Mesenchymal stem cell (in vitro differentiated cells and primary cell): ENCODE data around the gene MRPL20.

Experiments used
- DNase-seq: peaks from one replicate; pipeline ENCODE4 v3.0.0-alpha.2; 2013
- H2AFZ ChIP-seq: one replicate; pipeline ENCODE4 v1.6.1; 2013; ENCODE audit warnings: low read depth, mild to moderate bottlenecking, control low read depth, inconsistent platforms, low read length, moderate library complexity
- H2AK5ac ChIP-seq: 2 replicates; pipeline ENCODE4 v1.6.1; 2013; ENCODE audit warnings: low read length, moderate library complexity, mild to moderate bottlenecking, inconsistent platforms; ENCODE audit not compliant: severe bottlenecking
- H2BK120ac ChIP-seq: one replicate; pipeline ENCODE4 v1.6.1; 2013; ENCODE audit warnings: low read depth, mild to moderate bottlenecking, inconsistent platforms, low read length, moderate library complexity
- H2BK12ac ChIP-seq, 2 experiments: one replicate each; pipeline ENCODE4 v1.6.1; 2013; ENCODE audit warnings: inconsistent platforms in 2 of 2, low read length in 2 of 2, mild to moderate bottlenecking in 2 of 2, moderate library complexity in 2 of 2, control low read depth in 1 of 2
- H2BK15ac ChIP-seq: one replicate; pipeline ENCODE4 v1.6.1; 2013; ENCODE audit warnings: mild to moderate bottlenecking, low read depth, inconsistent platforms; ENCODE audit not compliant: poor library complexity, severe bottlenecking
- H2BK5ac ChIP-seq: 2 replicates; pipeline ENCODE4 v1.6.1; 2013; ENCODE audit warnings: low read depth, mild to moderate bottlenecking, low read length, control low read depth, inconsistent platforms; ENCODE audit not compliant: poor library complexity, severe bottlenecking
- H3K14ac ChIP-seq, 2 experiments: one replicate each; pipeline ENCODE4 v1.6.1; 2013; ENCODE audit warnings: inconsistent platforms in 2 of 2, low read length in 2 of 2, control low read depth in 1 of 2, mild to moderate bottlenecking in 1 of 2, moderate library complexity in 1 of 2
- H3K18ac ChIP-seq, 2 experiments: one replicate each; pipeline ENCODE4 v1.6.1; 2013; ENCODE audit warnings: inconsistent platforms in 2 of 2, low read length in 2 of 2, control low read depth in 1 of 2, low read depth in 1 of 2, mild to moderate bottlenecking in 1 of 2
- H3K23ac ChIP-seq, 2 experiments: one replicate each; pipeline ENCODE4 v1.6.1; 2013; ENCODE audit warnings: inconsistent platforms in 2 of 2, low read length in 2 of 2, mild to moderate bottlenecking in 2 of 2, moderate library complexity in 2 of 2, control low read depth in 1 of 2
- H3K27ac ChIP-seq: 2 replicates; pipeline ENCODE4 v1.5.1; 2013; ENCODE audit warnings: mild to moderate bottlenecking, moderate library complexity, low read length, control low read depth, inconsistent platforms; ENCODE audit not compliant: poor library complexity, severe bottlenecking
- H3K27me3 ChIP-seq, 2 experiments: 2 replicates each; pipeline versions ENCODE4 v1.6.1 to v1.7.0; 2013; ENCODE audit warnings: low read length in 2 of 2, mild to moderate bottlenecking in 2 of 2, moderate library complexity in 2 of 2, control low read depth in 1 of 2, inconsistent platforms in 1 of 2; ENCODE audit not compliant: control insufficient read depth in 1 of 2, insufficient read depth in 1 of 2
- H3K36me3 ChIP-seq, 2 experiments: 2 replicates each; pipeline versions ENCODE4 v1.6.1 to v1.7.0; 2013; ENCODE audit warnings: low read length in 2 of 2, control low read depth in 1 of 2, inconsistent platforms in 1 of 2, low read depth in 1 of 2, mild to moderate bottlenecking in 1 of 2; ENCODE audit not compliant: insufficient read depth in 2 of 2, control insufficient read depth in 1 of 2
- H3K4ac ChIP-seq, 2 experiments: one replicate each; pipeline ENCODE4 v1.6.1; 2013; ENCODE audit warnings: inconsistent platforms in 2 of 2, low read length in 2 of 2, mild to moderate bottlenecking in 2 of 2, moderate library complexity in 2 of 2, control low read depth in 1 of 2, low read depth in 1 of 2
- H3K4me1 ChIP-seq: 2 replicates; pipeline ENCODE4 v1.6.1; 2013; ENCODE audit warnings: low read depth, low read length, control low read depth; ENCODE audit not compliant: control insufficient read depth, insufficient read depth
- H3K4me2 ChIP-seq: 2 replicates; pipeline ENCODE4 v1.6.1; 2013; ENCODE audit warnings: low read length, mild to moderate bottlenecking, inconsistent platforms; ENCODE audit not compliant: poor library complexity, severe bottlenecking
- H3K4me3 ChIP-seq, 2 experiments: 2 replicates each; pipeline versions ENCODE4 v1.5.1 to v1.7.0; 2013; ENCODE audit warnings: low read length in 2 of 2, mild to moderate bottlenecking in 2 of 2, control low read depth in 1 of 2, low read depth in 1 of 2; ENCODE audit not compliant: insufficient read depth in 1 of 2
- H3K79me1 ChIP-seq: replicated peaks from 2 replicates; pipeline ENCODE4 v1.6.1; 2013; ENCODE audit warnings: mild to moderate bottlenecking, control low read depth, low read length, inconsistent platforms; ENCODE audit not compliant: poor library complexity, severe bottlenecking
- H3K9ac ChIP-seq: 2 replicates; pipeline ENCODE4 v1.7.0; 2013; ENCODE audit warnings: mild to moderate bottlenecking, low read length, moderate library complexity
- H3K9me3 ChIP-seq: 2 replicates; pipeline ENCODE4 v1.7.0; 2013; ENCODE audit warnings: mild to moderate bottlenecking, low read length; ENCODE audit not compliant: control insufficient read depth
- H4K8ac ChIP-seq: one replicate; pipeline ENCODE4 v1.6.1; 2013; ENCODE audit warnings: inconsistent platforms, mild to moderate bottlenecking, low read length, moderate library complexity
- H4K91ac ChIP-seq: one replicate; pipeline ENCODE4 v1.6.1; 2013; ENCODE audit warnings: mild to moderate bottlenecking, low read length, inconsistent platforms
- WGBS: methylation state at CpG from one replicate; pipeline ENCODE4 v1.1.7; 2013; ENCODE audit warnings: mixed read lengths; 5-methylcytosine and 5-hydroxymethylcytosine counted together

Gene MRPL20

GRCh38 chr1:1398677-1399186, 8.4 kb downstream of the MRPL20 start:
- peak overlapping the region in 1 of 2 experiments; percentile 60 for H2BK12ac ChIP-seq
- H4K91ac ChIP-seq = peak overlapping the region; percentile 94
- peak overlapping the region; percentile 97 for H4K8ac ChIP-seq
- 2% methylated on average over 33 of the region's 54 CpGs for WGBS
- H3K36me3 ChIP-seq = peaks cover 64 to 68% of the 10 kb centered on the region in 2 experiments
- H2BK15ac ChIP-seq = peak overlapping the region; percentile 60
- peak overlapping the region; percentile 41 for H3K27ac ChIP-seq
- peak overlapping the region; percentile 93 for H2BK120ac ChIP-seq
- DNase-seq = no peak
- peak overlapping the region; percentile 94 to 98 for H3K18ac ChIP-seq
- H3K79me1 ChIP-seq = peaks cover 1% of the 10 kb centered on the region
- no peak overlapping the region for H2AFZ ChIP-seq
- H3K4me1 ChIP-seq = peaks cover 34% of the 10 kb centered on the region
- H2BK5ac ChIP-seq = no peak overlapping the region
- H3K27me3 ChIP-seq = no peaks in the 10 kb centered on the region
- H3K9ac ChIP-seq = peak overlapping the region; percentile 95
- H3K4ac ChIP-seq = peak overlapping the region; percentile 97 to 99
- peak overlapping the region in 1 of 2 experiments; percentile 34 for H3K23ac ChIP-seq
- peak overlapping the region in 1 of 2 experiments; percentile 98 for H3K14ac ChIP-seq
- H3K4me3 ChIP-seq = peak overlapping the region; percentile 89 to 98
- H3K9me3 ChIP-seq = no peaks in the 10 kb centered on the region
- peak overlapping the region; percentile 53 for H2AK5ac ChIP-seq
- peak overlapping the region; percentile 87 for H3K4me2 ChIP-seq

GRCh38 chr1:1397839-1398523, 9.1 kb downstream of the MRPL20 start:
- H3K4me2 ChIP-seq = peak overlapping the region; percentile 87
- H3K36me3 ChIP-seq = peaks cover 70 to 71% of the 10 kb centered on the region in 2 experiments
- H3K14ac ChIP-seq = no peak overlapping the region
- peaks cover 7% of the 10 kb centered on the region for H3K79me1 ChIP-seq
- H3K9ac ChIP-seq = peak overlapping the region; percentile 95
- H2BK15ac ChIP-seq = no peak overlapping the region
- H4K91ac ChIP-seq = no peak overlapping the region
- H3K23ac ChIP-seq = peak overlapping the region in 1 of 2 experiments; percentile 89
- no peak overlapping the region for H2BK120ac ChIP-seq
- peaks cover 36% of the 10 kb centered on the region for H3K4me1 ChIP-seq
- no peaks in the 10 kb centered on the region for H3K9me3 ChIP-seq
- WGBS = 63% methylated on average over 18 of the region's 19 CpGs
- peak overlapping the region; percentile 32 for H4K8ac ChIP-seq
- H3K4me3 ChIP-seq = peak overlapping the region; percentile 89 to 98
- H3K18ac ChIP-seq = no peak overlapping the region
- H2BK5ac ChIP-seq = no peak overlapping the region
- H2BK12ac ChIP-seq = no peak overlapping the region
- no peak overlapping the region for H3K27ac ChIP-seq
- no peak overlapping the region for H2AFZ ChIP-seq
- H3K4ac ChIP-seq = no peak overlapping the region
- no peaks in the 10 kb centered on the region for H3K27me3 ChIP-seq
- H2AK5ac ChIP-seq = no peak overlapping the region
- DNase-seq = peak; percentile 51

GRCh38 chr1:1395166-1395565, 11.9 kb downstream of the MRPL20 start:
- no peak overlapping the region for H2BK15ac ChIP-seq
- H4K91ac ChIP-seq = no peak overlapping the region
- no peaks in the 10 kb centered on the region for H3K9me3 ChIP-seq
- no peak overlapping the region for H2AFZ ChIP-seq
- no peak overlapping the region for H3K4me3 ChIP-seq
- no peak overlapping the region for H3K9ac ChIP-seq
- H4K8ac ChIP-seq = no peak overlapping the region
- H2BK120ac ChIP-seq = no peak overlapping the region
- no peak overlapping the region for H3K4ac ChIP-seq
- no peak overlapping the region for H3K14ac ChIP-seq
- no peak overlapping the region for H2BK12ac ChIP-seq
- no peak overlapping the region for H3K18ac ChIP-seq
- WGBS = 93% methylated on average over 11 of the region's 11 CpGs
- no peak overlapping the region for H2BK5ac ChIP-seq
- no peak for DNase-seq
- no peak overlapping the region for H3K27ac ChIP-seq
- H3K23ac ChIP-seq = no peak overlapping the region
- peaks cover 65 to 70% of the 10 kb centered on the region in 2 experiments for H3K36me3 ChIP-seq
- no peak overlapping the region for H3K4me2 ChIP-seq
- H3K27me3 ChIP-seq = no peaks in the 10 kb centered on the region
- H3K79me1 ChIP-seq = peaks cover 20% of the 10 kb centered on the region
- peaks cover 18% of the 10 kb centered on the region for H3K4me1 ChIP-seq
- H2AK5ac ChIP-seq = no peak overlapping the region

GRCh38 chr1:1394116-1394515, 13.0 kb downstream of the MRPL20 start:
- H4K91ac ChIP-seq = no peak overlapping the region
- no peak overlapping the region for H2BK120ac ChIP-seq
- WGBS = 97% methylated on average over 7 of the region's 7 CpGs
- no peak overlapping the region for H3K14ac ChIP-seq
- H3K4me3 ChIP-seq = no peak overlapping the region
- H4K8ac ChIP-seq = no peak overlapping the region
- no peak for DNase-seq
- no peaks in the 10 kb centered on the region for H3K27me3 ChIP-seq
- H3K9ac ChIP-seq = no peak overlapping the region
- no peak overlapping the region for H3K23ac ChIP-seq
- H3K4me2 ChIP-seq = no peak overlapping the region
- H2BK12ac ChIP-seq = no peak overlapping the region
- no peak overlapping the region for H2AK5ac ChIP-seq
- no peak overlapping the region for H2BK15ac ChIP-seq
- no peak overlapping the region for H3K27ac ChIP-seq
- no peak overlapping the region for H2BK5ac ChIP-seq
- H3K4me1 ChIP-seq = peaks cover 13% of the 10 kb centered on the region
- H3K4ac ChIP-seq = no peak overlapping the region
- no peak overlapping the region for H2AFZ ChIP-seq
- H3K18ac ChIP-seq = no peak overlapping the region
- no peaks in the 10 kb centered on the region for H3K9me3 ChIP-seq
- peaks cover 27% of the 10 kb centered on the region for H3K79me1 ChIP-seq
- H3K36me3 ChIP-seq = peaks cover 73 to 80% of the 10 kb centered on the region in 2 experiments
